NOMO-1 treated with dmso at 0.1 percent for 144 hours (cell line): ENCODE results near the gene CSNK1D.
"Not testable (repeated sequence)": the region's sequence is repeated elsewhere in the genome, so short reads cannot be mapped to it uniquely, and the experiment has no call there.

Source experiments
- DNase-seq: peaks from one replicate; lab custom pipeline; 2025; ENCODE audit not compliant: unreplicated experiment; lab: John Stamatoyannopoulos, UW

CSNK1D gene

GRCh38 chr17:82274134-82275020 lies 877 bp upstream of the CSNK1D start:
- DNase-seq: no peak

- DNase-seq: no peak
Observed at GRCh38 chr17:82272495-82273326, 789 bp downstream of the CSNK1D start.

- no peak for DNase-seq
Observed at GRCh38 chr17:82271401-82271800, 2.1 kb downstream of the CSNK1D start.

- no peak for DNase-seq
Observed at GRCh38 chr17:82270651-82271050, 2.8 kb downstream of the CSNK1D start.

- no peak for DNase-seq
Observed at GRCh38 chr17:82269882-82270500, 3.5 kb downstream of the CSNK1D start.

GRCh38 chr17:82269138-82269881 lies 4.2 kb downstream of the CSNK1D start:
- DNase-seq: no peak

- peak; percentile 73 for DNase-seq
Observed at GRCh38 chr17:82267575-82268379, 5.7 kb downstream of the CSNK1D start.

- no peak for DNase-seq
Observed at GRCh38 chr17:82266142-82266541, 7.4 kb downstream of the CSNK1D start.

- no peak for DNase-seq
Observed at GRCh38 chr17:82263641-82264040, 9.9 kb downstream of the CSNK1D start.

- no peak for DNase-seq
Observed at GRCh38 chr17:82262344-82262743, 11.2 kb downstream of the CSNK1D start.

GRCh38 chr17:82259972-82260961 lies 13.2 kb downstream of the CSNK1D start:
- not testable (repeated sequence) for DNase-seq

GRCh38 chr17:82258555-82258954 lies 14.9 kb downstream of the CSNK1D start:
- DNase-seq: no peak

GRCh38 chr17:82257473-82257872 lies 16.0 kb downstream of the CSNK1D start:
- DNase-seq: no peak

- no peak for DNase-seq
Observed at GRCh38 chr17:82256242-82256885, 17.1 kb downstream of the CSNK1D start.

GRCh38 chr17:82255402-82255972 lies 18.0 kb downstream of the CSNK1D start:
- no peak for DNase-seq

- not testable (repeated sequence) for DNase-seq
Observed at GRCh38 chr17:82254746-82255145, 18.8 kb downstream of the CSNK1D start.

GRCh38 chr17:82254096-82254495 lies 19.4 kb downstream of the CSNK1D start:
- not testable (repeated sequence) for DNase-seq

GRCh38 chr17:82253179-82253544 lies 20.3 kb downstream of the CSNK1D start:
- no peak for DNase-seq
